Bronchial epithelial cell (primary cell): Measurements from ENCODE around the gene LCN6. TPM values are rescaled to one million over a fixed set of nuclear protein-coding genes. Genes with fewer than 3 reads are reported as not detected.
A peak's percentile ranks its signal among the peaks of the same experiment; 100 is the strongest.
"Not testable (repeated sequence)": the region's sequence is repeated elsewhere in the genome, so short reads cannot be mapped to it uniquely, and the experiment has no call there.

Experiments
- DNase-seq: peaks from one replicate; pipeline ENCODE4 v3.0.0-alpha.2; 2010; ENCODE audit warnings: low read depth
- FAIRE-seq: peaks from 2 replicates; lab custom pipeline; 2011; peaks lifted over from hg19 to GRCh38; lab: Jason Lieb, UNC
- H3K27me3 ChIP-seq: 2 replicates; pipeline ENCODE4 v1.5.1; 2011; ENCODE audit warnings: low read length; ENCODE audit not compliant: control insufficient read depth, insufficient read depth
- H3K36me3 ChIP-seq: 2 replicates; pipeline ENCODE4 v1.5.1; 2011; ENCODE audit warnings: low read length; ENCODE audit not compliant: control insufficient read depth, insufficient read depth
- H3K4me3 ChIP-seq: 2 replicates; pipeline ENCODE4 v1.5.1; 2011; ENCODE audit warnings: mild to moderate bottlenecking, low read depth, low read length, control low read depth
- CTCF ChIP-seq: IDR thresholded peaks from 2 replicates; pipeline ENCODE4 v1.5.1; 2011; ENCODE audit warnings: mild to moderate bottlenecking, moderate library complexity, low read length, control low read depth, inconsistent platforms; ENCODE audit not compliant: insufficient read depth, severe bottlenecking
- total RNA-seq: library from RNA; depleted of rRNA; stranded (reverse); fragments of >200 nt; gene quantifications from 2 replicates; pipeline ENCODE4 v1.2.1, GENCODE V29; 2014

The LCN6 gene
- total RNA-seq, 1 donor from 2014 or later = not detected

- FAIRE-seq, H3K27me3 ChIP-seq, H3K4me3 ChIP-seq, H3K36me3 ChIP-seq: not testable (repeated sequence)
- DNase-seq = peak; percentile 52
- TF ChIP-seq CTCF = peak; percentile 67
Observed at GRCh38 chr9:136760834-136761544, 12.7 kb upstream of the LCN6 start.

GRCh38 chr9:136760424-136760823 is 12.1 kb upstream of the LCN6 start:
- FAIRE-seq (no peak), DNase-seq (no peak)
- no peaks in the 10 kb centered on the region for H3K36me3 ChIP-seq
- no peak overlapping the region for H3K4me3 ChIP-seq
- peaks cover 3% of the 10 kb centered on the region for H3K27me3 ChIP-seq
- no peak for TF ChIP-seq CTCF

GRCh38 chr9:136759436-136760325 is 11.4 kb upstream of the LCN6 start:
- no peak for DNase-seq
- no peak overlapping the region for H3K4me3 ChIP-seq
- FAIRE-seq = no peak
- no peaks in the 10 kb centered on the region for H3K36me3 ChIP-seq
- TF ChIP-seq CTCF = no peak
- peaks cover 3% of the 10 kb centered on the region for H3K27me3 ChIP-seq

GRCh38 chr9:136759001-136759400 is 10.7 kb upstream of the LCN6 start:
- TF ChIP-seq CTCF = no peak
- DNase-seq (no peak), FAIRE-seq (no peak)
- H3K27me3 ChIP-seq = peaks cover 1% of the 10 kb centered on the region
- H3K4me3 ChIP-seq = no peak overlapping the region
- no peaks in the 10 kb centered on the region for H3K36me3 ChIP-seq

- no peaks in the 10 kb centered on the region for H3K27me3 ChIP-seq
- DNase-seq (no peak), FAIRE-seq (no peak)
- H3K36me3 ChIP-seq = no peaks in the 10 kb centered on the region
- H3K4me3 ChIP-seq = no peak overlapping the region
- TF ChIP-seq CTCF = no peak
Observed at GRCh38 chr9:136757751-136758140, 9.4 kb upstream of the LCN6 start.
